DOHH2 (cell line): ENCODE data around the gene ODAD3.

Experiments used
- EZH2phosphoT487 ChIP-seq: fragments of 200-600 bp; sonication (generic); IDR thresholded peaks from 2 replicates; pipeline ENCODE4 v1.6.1; 2017; ENCODE audit warnings: borderline replicate concordance, mild to moderate bottlenecking, antibody characterized with exemption, low read length, moderate library complexity, mixed read lengths
- TF ChIP-seq, protein P1 (sequence below): fragments of 200-600 bp; sonication (generic); IDR thresholded peaks from one replicate; pipeline ENCODE4 v1.5.1; 2014; ENCODE audit warnings: antibody characterized with exemption, mild to moderate bottlenecking, low read depth, low read length; ENCODE audit not compliant: poor library complexity, severe bottlenecking

DNA sequence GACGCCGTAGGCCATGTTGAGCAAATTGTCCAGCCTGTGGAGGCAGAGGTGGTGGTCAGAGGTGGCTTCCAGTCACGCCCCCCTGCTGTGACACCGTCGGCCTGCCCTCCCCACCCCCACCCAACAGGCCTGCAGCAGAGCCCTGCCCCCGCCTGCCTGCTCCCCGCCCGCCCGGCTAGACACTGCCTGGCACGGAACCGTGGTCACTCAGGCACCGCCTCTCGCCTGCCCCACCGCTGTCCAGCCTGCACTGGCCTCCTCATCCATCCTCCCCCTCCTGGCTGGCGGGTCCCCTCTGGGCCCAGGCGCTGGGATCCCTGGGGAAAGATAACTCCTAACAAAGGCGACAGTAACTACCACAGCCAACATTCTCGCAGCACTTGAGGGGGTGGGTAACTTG lies 22.2 kb upstream of the ODAD3 start:
- TF ChIP-seq, protein P1, sequence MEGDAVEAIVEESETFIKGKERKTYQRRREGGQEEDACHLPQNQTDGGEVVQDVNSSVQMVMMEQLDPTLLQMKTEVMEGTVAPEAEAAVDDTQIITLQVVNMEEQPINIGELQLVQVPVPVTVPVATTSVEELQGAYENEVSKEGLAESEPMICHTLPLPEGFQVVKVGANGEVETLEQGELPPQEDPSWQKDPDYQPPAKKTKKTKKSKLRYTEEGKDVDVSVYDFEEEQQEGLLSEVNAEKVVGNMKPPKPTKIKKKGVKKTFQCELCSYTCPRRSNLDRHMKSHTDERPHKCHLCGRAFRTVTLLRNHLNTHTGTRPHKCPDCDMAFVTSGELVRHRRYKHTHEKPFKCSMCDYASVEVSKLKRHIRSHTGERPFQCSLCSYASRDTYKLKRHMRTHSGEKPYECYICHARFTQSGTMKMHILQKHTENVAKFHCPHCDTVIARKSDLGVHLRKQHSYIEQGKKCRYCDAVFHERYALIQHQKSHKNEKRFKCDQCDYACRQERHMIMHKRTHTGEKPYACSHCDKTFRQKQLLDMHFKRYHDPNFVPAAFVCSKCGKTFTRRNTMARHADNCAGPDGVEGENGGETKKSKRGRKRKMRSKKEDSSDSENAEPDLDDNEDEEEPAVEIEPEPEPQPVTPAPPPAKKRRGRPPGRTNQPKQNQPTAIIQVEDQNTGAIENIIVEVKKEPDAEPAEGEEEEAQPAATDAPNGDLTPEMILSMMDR: no peak
- no peak for TF ChIP-seq EZH2phosphoT487
